ENCODE measurements around the gene MYH11.
"Not testable (repeated sequence)": the region's sequence is repeated elsewhere in the genome, so short reads cannot be mapped to it uniquely, and the experiment has no call there.

MYH11 gene

DNA sequence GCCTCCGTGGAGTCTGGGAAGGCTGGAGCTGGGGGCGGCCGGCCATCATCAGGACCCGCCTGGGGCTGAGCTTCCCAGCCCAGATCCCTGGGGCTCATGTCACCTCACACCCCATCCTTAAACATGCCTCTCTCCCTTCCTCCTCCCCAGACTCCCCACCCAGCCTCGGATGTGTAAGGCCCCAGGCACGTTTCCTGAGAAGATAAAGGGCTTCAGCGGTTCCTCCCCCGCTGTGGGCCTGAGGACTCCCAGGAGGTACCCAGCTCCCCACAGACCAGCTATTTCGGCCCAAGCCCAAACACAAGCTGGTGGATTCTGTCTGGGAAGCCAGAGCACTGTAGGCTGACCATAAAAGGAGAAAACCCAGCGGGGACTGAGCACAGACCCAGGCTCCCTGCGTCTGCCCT lies 49.2 kb downstream of the MYH11 start:
- DNase-seq: no peak

DNA sequence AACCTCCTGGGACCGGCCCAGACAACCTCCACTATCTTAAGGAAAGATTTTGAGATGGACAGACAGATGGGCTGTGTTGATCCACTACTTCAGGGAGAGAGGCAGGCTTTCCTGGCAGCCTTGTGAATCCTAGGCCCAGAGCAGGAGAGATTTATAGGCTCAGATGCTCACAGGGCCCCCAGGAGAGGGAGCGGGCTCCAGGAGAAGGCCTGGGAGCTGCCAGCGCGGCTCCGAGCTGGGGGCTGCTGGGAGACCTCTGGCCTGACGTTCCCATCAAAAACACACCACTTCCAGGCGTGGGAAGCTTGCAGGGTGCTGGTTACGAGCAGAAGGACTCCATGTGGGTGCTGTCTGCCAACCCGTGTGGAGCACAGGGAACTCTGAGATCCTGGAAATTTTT lies 53.2 kb downstream of the MYH11 start:
- no peak for DNase-seq

DNA sequence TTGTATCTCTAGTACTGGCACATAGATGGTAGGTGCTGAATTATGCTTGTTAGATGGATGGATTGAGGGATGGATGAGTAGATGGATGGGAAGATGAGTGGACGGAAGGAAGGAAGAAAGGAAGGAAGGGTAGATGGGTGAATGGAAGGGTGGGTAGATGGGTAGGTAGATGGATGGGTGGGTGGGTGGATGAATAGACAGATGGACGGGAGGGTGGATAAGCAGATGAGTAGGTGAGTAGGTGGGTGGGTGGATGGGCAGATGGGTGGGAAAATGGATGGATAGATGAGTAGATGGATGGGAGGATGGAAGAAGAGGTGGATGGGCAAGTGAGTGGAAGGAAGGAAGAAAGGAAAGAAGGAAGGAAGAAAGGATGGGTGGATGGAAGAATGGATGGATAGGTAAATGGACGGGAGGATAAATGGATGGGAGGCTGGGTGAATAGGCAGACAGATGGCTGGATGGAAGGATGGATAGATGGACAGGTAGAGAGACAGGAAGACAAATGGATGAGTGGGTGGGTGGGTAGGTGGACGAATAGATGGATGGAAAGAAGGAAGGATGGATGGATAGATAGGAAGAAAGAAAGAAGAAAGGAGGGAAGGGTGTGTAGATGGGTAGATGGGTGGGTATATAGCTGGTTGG lies 56.9 kb downstream of the MYH11 start:
- no peak for DNase-seq

- no peak for DNase-seq
These were observed 58.2 kb downstream of the MYH11 start for GRCh38 chr16:15798671-15799070.

DNA sequence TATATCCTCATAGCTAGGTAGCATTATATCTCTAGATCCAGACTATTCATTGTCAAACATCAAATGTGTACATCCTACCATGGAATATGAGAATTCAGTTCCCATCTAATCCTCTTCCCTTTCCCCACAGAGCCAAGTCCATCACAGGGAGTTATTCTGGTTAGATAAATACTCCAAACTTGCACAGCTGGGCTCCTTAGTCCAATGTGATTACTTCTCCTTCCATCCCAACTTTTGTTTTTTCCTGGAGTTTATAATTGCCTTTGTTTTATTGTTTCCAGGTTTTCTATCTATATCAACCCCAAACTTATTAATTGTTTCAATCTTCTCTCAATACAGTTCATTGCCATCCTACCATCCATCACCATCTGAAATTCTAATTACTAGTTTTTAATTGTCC lies 59.9 kb downstream of the MYH11 start:
- no peak for DNase-seq

DNA sequence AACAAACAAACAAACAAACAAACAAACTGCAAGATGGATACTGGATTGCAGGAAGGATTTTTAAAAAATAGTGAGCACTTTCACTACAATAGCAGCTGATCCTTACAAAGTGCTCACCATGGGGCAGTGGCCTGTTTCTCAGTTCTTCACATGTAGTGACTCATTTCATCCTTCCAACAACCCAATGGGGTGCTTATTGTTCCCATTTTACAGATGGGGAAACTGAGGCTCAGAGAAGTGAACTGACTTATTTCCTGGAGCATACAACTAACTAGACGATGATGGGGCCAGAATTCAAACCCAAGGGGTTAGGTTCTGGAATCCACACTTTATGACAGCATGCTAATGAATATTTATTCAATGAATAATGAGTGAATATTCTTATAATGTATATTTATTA lies 61.2 kb downstream of the MYH11 start:
- no peak for DNase-seq

DNA sequence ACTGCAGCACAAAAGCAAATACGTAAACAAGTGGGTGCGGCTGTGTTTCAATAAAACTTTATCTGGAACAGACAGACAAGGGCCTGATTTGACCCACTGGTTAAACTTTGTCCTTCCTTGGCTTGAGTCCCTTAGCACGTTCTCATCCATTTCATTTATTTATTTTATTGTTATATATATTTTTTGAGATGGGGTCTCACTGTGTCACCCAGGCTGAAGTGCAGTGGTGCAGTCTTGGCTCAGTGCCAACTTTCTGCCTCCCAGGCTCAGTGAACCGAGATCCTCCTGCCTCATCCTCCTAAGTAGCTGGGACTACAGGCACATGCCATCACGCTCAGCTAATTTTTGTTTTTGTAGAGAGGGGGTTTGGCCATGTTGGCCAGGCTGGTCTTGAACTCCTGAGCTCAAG lies 64.3 kb downstream of the MYH11 start:
- DNase-seq: no peak

- no peak for DNase-seq
These were observed 66.4 kb downstream of the MYH11 start for GRCh38 chr16:15790458-15790857.

DNA sequence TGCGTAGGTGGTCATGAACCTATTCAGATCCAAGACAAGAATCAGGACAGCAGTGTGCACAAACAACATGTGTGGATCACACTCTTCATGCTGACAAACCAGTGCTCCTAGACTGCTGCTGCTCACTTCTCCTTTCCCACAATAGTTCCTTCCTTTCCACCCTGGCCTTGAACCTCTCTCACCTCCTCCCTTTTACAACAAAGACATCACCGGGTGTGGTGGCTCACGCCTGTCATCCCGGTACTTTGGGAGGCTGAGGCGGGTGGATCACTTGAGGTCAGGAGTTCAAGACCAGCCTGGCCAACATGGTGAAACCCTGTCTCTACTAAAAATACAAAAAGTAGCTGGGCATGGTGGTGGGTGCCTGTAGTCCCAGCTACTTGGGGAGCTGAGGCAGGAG lies 67.0 kb downstream of the MYH11 start:
- not testable (repeated sequence) for DNase-seq

- DNase-seq: no peak
These were observed 68.0 kb downstream of the MYH11 start for GRCh38 chr16:15788846-15789239.

DNA sequence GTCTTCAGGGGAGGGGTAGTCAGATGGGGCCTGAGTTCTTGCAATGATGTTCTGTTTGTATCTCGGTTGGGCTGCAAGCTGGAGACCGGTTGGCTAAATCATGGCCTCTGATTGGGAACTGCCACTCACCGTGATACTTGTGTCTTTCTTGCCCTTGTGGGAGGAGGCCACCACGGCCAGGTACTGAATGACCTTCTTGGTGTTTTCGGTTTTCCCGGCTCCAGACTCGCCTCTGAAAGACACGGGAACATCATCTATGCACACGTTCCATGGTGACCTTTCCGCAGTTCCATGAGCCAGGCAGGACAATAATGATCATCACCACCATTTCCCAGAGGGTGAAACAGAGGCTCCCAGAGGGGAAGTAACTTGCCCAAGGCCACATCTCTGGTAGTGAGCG lies 70.3 kb downstream of the MYH11 start:
- DNase-seq: no peak

- no peak for DNase-seq
These were observed 71.3 kb downstream of the MYH11 start for GRCh38 chr16:15785386-15786059.

GRCh38 chr16:15783985-15784384 lies 72.8 kb downstream of the MYH11 start:
- no peak for DNase-seq

GRCh38 chr16:15782573-15783365 lies 74.1 kb downstream of the MYH11 start:
- DNase-seq: no peak

DNA sequence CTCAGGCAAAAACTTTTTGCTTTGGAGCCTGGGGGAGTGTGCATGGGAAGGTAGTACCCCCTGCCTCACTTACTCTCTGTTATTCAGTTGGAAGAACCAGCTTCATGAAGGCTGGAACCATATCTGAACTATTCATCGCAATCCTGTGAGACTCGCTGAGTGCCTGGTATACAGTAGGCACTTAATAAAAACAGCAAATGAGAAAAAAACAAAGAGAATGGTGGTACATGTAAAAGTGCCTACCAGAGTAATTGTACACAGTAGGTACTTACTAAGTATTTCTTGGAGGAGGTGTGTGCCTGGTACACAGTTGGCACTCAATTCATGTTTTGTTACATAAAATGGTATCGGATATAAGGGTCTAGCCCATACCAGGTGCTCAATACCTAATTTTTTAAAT lies 75.2 kb downstream of the MYH11 start:
- DNase-seq: no peak

DNA sequence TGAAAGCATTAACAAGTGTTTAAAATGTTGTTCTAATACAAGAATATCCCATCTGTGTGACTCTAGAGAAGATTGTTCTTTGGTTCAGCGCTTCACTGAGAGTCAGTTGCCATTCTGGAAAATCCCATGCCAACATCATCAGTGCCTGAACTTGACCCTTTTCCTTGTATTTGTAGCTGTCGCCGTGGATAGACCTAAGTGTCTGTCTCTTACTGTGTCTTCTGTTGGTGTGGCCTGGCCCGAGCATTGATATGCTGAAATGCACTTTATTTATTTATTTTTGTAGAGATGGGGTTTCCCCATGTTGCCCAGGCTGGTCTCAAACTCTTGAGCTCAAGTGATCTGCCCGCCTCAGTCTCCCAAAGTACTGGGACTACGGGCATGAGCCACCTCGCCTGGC lies 76.0 kb downstream of the MYH11 start:
- DNase-seq: no peak

DNA sequence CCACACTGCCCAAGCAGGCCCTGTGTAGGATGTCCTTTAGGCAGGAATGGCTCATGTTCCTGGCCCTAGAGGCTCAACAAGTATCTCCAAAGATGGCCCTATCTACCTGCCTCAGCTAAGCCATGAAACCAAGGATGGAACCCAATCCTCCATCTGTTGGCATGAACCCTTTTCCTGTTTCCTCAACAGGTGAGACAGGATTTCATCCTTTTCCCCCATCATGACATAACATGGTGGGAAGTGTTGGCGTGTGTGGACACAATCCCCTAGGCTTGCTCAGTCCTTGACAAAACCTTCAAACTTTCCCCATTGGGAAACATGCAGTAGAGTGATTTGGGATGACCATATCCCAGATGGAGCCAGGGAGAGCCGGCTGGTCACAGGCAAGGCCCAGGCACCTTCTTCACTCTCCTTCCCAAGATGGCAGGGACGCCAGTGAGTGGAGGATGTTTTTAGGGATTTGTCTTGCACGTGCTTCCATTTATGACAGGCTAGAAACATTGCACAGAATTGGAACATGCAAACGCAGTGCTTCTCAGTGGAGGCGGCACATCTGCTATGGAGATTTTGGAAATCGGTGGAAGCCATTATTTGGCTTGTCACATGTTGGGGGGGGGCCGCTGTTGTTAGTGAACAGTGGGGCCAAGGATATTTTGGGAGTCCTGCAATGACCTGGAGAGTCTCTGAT lies 77.0 kb downstream of the MYH11 start:
- no peak for DNase-seq

GRCh38 chr16:15778999-15779614 lies 77.7 kb downstream of the MYH11 start:
- no peak for DNase-seq

- DNase-seq: no peak
These were observed 78.6 kb downstream of the MYH11 start for GRCh38 chr16:15778204-15778743.

- DNase-seq: no peak
These were observed 79.2 kb downstream of the MYH11 start for GRCh38 chr16:15777533-15778203.

GRCh38 chr16:15776572-15776971 lies 80.3 kb downstream of the MYH11 start:
- no peak for DNase-seq

DNA sequence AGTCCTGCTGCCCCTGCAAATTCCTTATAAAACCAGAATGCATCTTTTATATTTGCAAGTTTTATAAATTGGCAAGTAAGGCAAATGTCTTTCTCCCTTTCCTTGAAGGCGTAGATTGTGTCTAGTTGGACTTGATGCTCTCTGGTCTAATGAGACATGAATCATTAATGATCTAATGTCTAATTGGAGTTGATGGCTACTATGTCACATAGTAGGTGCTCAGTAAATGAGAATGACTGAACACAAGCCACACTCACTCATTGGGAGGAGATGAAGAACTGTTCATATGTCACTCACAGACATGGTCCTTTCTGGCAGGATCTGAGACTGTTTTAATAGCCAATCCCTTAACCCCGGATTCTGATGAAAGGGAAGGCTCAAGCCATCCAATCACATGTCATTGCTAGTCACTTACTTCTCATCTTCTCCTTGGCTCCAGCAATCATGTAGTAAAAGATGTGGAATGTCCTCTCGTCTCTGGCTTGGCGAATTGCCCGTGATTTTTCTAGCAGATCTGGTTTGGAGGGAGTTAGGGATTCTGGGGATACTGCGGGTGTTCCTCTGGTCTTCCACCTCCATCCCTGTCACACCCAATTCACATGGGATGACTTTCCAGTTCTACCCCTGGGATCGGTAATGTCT lies 81.0 kb downstream of the MYH11 start:
- DNase-seq: no peak

Measured in NCI-H1105 (cell line).